WTC11 (cell line): ENCODE measurements around the gene AKIRIN1. TPM values are rescaled to one million over a fixed set of nuclear protein-coding genes. Genes with fewer than 3 reads are reported as not detected.

ENCODE experiments used
- ATAC-seq: fragments of 200-7000 bp; cut with Tn5 transposase; 2 replicates; pipeline ENCODE4 v1.10.0; 2021; ENCODE audit warnings: mild to moderate bottlenecking, moderate library complexity
- CTCF ChIA-PET: fragments of 300-600 bp; sonication (Branson Sonifier 250); formaldehyde crosslinking; loops from one replicate; lab custom pipeline; 2021; ENCODE audit warnings: antibody characterized with exemption; lab: Charles Lee
- POLR2A ChIA-PET: fragments of 350-600 bp; sonication (Branson Sonifier 250); formaldehyde crosslinking; loops from one replicate; lab custom pipeline; 2021; ENCODE audit warnings: antibody characterized with exemption; lab: Charles Lee
- DNase-seq: peaks from one replicate; pipeline ENCODE4 v3.0.0; 2021; ENCODE audit warnings: low spot score
- H3K27ac Mint-ChIP-seq: 2 replicates; pipeline ENCODE4 v1.8.0; 2021; ENCODE audit warnings: mixed read lengths
- H3K27me3 Mint-ChIP-seq: 2 replicates; pipeline ENCODE4 v1.8.0; 2021; ENCODE audit warnings: low read depth, mild to moderate bottlenecking, moderate library complexity, mixed read lengths
- H3K36me3 Mint-ChIP-seq: 2 replicates; pipeline ENCODE4 v1.8.0; 2021; ENCODE audit warnings: mixed read lengths
- H3K4me1 Mint-ChIP-seq: 2 replicates; pipeline ENCODE4 v1.8.0; 2022; ENCODE audit warnings: mixed read lengths
- H3K4me3 Mint-ChIP-seq: 2 replicates; pipeline ENCODE4 v1.8.0; 2021; ENCODE audit warnings: mild to moderate bottlenecking, moderate library complexity, mixed read lengths
- H3K9me3 Mint-ChIP-seq: 2 replicates; pipeline ENCODE4 v1.8.0; 2021; ENCODE audit warnings: mixed read lengths
- CREM ChIP-seq: sonication (generic); formaldehyde crosslinking; IDR thresholded peaks from 2 replicates; pipeline ENCODE4 v1.8.1; 2022; ENCODE audit warnings: mild to moderate bottlenecking, missing genetic modification reagents, moderate library complexity
- EMX1 ChIP-seq: fragments of 250-450 bp; sonication (Bioruptor Pico); IDR thresholded peaks from 2 replicates; pipeline ENCODE4 v1.8.0; 2021; ENCODE audit warnings: mild to moderate bottlenecking
- ESRRA ChIP-seq: sonication (generic); formaldehyde crosslinking; IDR thresholded peaks from 2 replicates; pipeline ENCODE4 v1.8.1; 2022; ENCODE audit warnings: mild to moderate bottlenecking, missing genetic modification reagents, borderline replicate concordance
- IRF2 ChIP-seq: sonication (generic); formaldehyde crosslinking; IDR thresholded peaks from 2 replicates; pipeline ENCODE4 v1.8.0; 2022; ENCODE audit warnings: low read depth, missing genetic modification reagents, borderline replicate concordance
- JAZF1 ChIP-seq: fragments of 250-450 bp; sonication (Bioruptor Pico); IDR thresholded peaks from 2 replicates; pipeline ENCODE4 v1.9.0; 2021; ENCODE audit warnings: moderate library complexity, mild to moderate bottlenecking, inconsistent platforms
- MXD4 ChIP-seq: fragments of 250-450 bp; sonication (Bioruptor Pico); IDR thresholded peaks from 2 replicates; pipeline ENCODE4 v1.8.0; 2021; ENCODE audit warnings: mild to moderate bottlenecking, moderate library complexity, borderline replicate concordance
- NR2C2 ChIP-seq: sonication (generic); formaldehyde crosslinking; IDR thresholded peaks from 2 replicates; pipeline ENCODE4 v1.8.0; 2022; ENCODE audit warnings: mild to moderate bottlenecking, missing genetic modification reagents
- RELA ChIP-seq: sonication (generic); formaldehyde crosslinking; IDR thresholded peaks from 2 replicates; pipeline ENCODE4 v1.8.1; 2022; ENCODE audit warnings: missing genetic modification reagents, mild to moderate bottlenecking, borderline replicate concordance
- RORB ChIP-seq: fragments of 250-450 bp; sonication (Bioruptor Pico); IDR thresholded peaks from 2 replicates; pipeline ENCODE4 v1.9.0; 2021; ENCODE audit warnings: mild to moderate bottlenecking
- SOX15 ChIP-seq: fragments of 250-450 bp; sonication (Bioruptor Pico); IDR thresholded peaks from 2 replicates; pipeline ENCODE4 v1.9.0; 2021; ENCODE audit warnings: mild to moderate bottlenecking
- total RNA-seq: library from RNA; stranded (reverse); gene quantifications from 3 replicates; pipeline ENCODE4 v1.2.3, GENCODE V29; 2021
- TF ChIP-seq, protein P1 (sequence below): sonication (generic); formaldehyde crosslinking; IDR thresholded peaks from 2 replicates; pipeline ENCODE4 v1.8.0; 2022; ENCODE audit warnings: missing genetic modification reagents
- TF ChIP-seq, protein P2 (sequence below): sonication (generic); formaldehyde crosslinking; IDR thresholded peaks from 2 replicates; pipeline ENCODE4 v1.8.1; 2023; ENCODE audit warnings: mild to moderate bottlenecking, missing genetic modification reagents
- TF ChIP-seq, protein P3 (sequence below): sonication (generic); formaldehyde crosslinking; conservative IDR thresholded peaks from 2 replicates; pipeline ENCODE4 v1.8.1; 2023; ENCODE audit warnings: mild to moderate bottlenecking, low read depth, missing genetic modification reagents, moderate library complexity
- TF ChIP-seq, protein P4 (sequence below): sonication (generic); formaldehyde crosslinking; IDR thresholded peaks from 2 replicates; pipeline ENCODE4 v1.8.1; 2022; ENCODE audit warnings: low read depth, mild to moderate bottlenecking, moderate library complexity, missing genetic modification reagents, borderline replicate concordance
- TF ChIP-seq, protein P5 (sequence below): sonication (generic); formaldehyde crosslinking; IDR thresholded peaks from 2 replicates; pipeline ENCODE4 v1.8.1; 2022; ENCODE audit warnings: mild to moderate bottlenecking, moderate library complexity, missing genetic modification reagents
- TF ChIP-seq, protein P6 (sequence below): sonication (generic); formaldehyde crosslinking; IDR thresholded peaks from 2 replicates; pipeline ENCODE4 v1.8.1; 2022; ENCODE audit warnings: mild to moderate bottlenecking, missing genetic modification reagents, moderate library complexity, borderline replicate concordance
- TF ChIP-seq, protein P7 (sequence below): fragments of 250-450 bp; sonication (Bioruptor Pico); IDR thresholded peaks from 2 replicates; pipeline ENCODE4 v1.9.0; 2021; ENCODE audit warnings: mild to moderate bottlenecking

Gene AKIRIN1
- total RNA-seq, 1 experiment from 2014 or later: 183 TPM

DNA sequence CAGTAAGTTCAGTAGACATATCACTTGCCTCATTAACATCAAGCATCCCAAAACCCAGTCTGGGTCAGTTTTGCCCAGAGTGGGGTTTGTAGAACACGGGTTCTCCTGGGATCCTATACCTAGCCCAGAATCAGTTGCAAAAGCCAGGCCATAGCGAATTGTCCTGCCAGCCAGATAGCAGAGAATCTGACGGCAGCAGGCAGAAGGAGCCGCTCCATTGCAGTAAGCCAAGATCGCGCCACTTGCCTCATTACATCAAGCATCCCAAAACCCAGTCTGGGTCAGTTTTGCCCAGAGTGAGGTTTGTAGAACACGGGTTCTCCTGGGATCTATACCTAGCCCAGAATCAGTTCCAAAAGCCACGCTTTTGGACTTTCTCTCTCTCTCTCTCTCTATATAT lies 54.2 kb downstream of the AKIRIN1 start:
- TF ChIP-seq, protein P1, sequence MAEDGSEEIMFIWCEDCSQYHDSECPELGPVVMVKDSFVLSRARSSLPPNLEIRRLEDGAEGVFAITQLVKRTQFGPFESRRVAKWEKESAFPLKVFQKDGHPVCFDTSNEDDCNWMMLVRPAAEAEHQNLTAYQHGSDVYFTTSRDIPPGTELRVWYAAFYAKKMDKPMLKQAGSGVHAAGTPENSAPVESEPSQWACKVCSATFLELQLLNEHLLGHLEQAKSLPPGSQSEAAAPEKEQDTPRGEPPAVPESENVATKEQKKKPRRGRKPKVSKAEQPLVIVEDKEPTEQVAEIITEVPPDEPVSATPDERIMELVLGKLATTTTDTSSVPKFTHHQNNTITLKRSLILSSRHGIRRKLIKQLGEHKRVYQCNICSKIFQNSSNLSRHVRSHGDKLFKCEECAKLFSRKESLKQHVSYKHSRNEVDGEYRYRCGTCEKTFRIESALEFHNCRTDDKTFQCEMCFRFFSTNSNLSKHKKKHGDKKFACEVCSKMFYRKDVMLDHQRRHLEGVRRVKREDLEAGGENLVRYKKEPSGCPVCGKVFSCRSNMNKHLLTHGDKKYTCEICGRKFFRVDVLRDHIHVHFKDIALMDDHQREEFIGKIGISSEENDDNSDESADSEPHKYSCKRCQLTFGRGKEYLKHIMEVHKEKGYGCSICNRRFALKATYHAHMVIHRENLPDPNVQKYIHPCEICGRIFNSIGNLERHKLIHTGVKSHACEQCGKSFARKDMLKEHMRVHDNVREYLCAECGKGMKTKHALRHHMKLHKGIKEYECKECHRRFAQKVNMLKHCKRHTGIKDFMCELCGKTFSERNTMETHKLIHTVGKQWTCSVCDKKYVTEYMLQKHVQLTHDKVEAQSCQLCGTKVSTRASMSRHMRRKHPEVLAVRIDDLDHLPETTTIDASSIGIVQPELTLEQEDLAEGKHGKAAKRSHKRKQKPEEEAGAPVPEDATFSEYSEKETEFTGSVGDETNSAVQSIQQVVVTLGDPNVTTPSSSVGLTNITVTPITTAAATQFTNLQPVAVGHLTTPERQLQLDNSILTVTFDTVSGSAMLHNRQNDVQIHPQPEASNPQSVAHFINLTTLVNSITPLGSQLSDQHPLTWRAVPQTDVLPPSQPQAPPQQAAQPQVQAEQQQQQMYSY (CRISPR knock-in tag): no peak
- TF ChIP-seq SOX15 (CRISPR knock-in tag) (no peak), RELA (CRISPR knock-in tag) (no peak), ESRRA (CRISPR knock-in tag) (no peak), EMX1 (no peak), RORB (CRISPR knock-in tag) (no peak), IRF2 (CRISPR knock-in tag) (no peak), MXD4 (CRISPR knock-in tag) (no peak), JAZF1 (CRISPR knock-in tag) (no peak), NR2C2 (no peak), CREM (CRISPR knock-in tag) (no peak)
- TF ChIP-seq, protein P2, sequence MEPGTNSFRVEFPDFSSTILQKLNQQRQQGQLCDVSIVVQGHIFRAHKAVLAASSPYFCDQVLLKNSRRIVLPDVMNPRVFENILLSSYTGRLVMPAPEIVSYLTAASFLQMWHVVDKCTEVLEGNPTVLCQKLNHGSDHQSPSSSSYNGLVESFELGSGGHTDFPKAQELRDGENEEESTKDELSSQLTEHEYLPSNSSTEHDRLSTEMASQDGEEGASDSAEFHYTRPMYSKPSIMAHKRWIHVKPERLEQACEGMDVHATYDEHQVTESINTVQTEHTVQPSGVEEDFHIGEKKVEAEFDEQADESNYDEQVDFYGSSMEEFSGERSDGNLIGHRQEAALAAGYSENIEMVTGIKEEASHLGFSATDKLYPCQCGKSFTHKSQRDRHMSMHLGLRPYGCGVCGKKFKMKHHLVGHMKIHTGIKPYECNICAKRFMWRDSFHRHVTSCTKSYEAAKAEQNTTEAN (CRISPR knock-in tag): no peak
- TF ChIP-seq, protein P3, sequence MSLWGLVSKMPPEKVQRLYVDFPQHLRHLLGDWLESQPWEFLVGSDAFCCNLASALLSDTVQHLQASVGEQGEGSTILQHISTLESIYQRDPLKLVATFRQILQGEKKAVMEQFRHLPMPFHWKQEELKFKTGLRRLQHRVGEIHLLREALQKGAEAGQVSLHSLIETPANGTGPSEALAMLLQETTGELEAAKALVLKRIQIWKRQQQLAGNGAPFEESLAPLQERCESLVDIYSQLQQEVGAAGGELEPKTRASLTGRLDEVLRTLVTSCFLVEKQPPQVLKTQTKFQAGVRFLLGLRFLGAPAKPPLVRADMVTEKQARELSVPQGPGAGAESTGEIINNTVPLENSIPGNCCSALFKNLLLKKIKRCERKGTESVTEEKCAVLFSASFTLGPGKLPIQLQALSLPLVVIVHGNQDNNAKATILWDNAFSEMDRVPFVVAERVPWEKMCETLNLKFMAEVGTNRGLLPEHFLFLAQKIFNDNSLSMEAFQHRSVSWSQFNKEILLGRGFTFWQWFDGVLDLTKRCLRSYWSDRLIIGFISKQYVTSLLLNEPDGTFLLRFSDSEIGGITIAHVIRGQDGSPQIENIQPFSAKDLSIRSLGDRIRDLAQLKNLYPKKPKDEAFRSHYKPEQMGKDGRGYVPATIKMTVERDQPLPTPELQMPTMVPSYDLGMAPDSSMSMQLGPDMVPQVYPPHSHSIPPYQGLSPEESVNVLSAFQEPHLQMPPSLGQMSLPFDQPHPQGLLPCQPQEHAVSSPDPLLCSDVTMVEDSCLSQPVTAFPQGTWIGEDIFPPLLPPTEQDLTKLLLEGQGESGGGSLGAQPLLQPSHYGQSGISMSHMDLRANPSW (CRISPR knock-in tag): no peak
- TF ChIP-seq, protein P4, sequence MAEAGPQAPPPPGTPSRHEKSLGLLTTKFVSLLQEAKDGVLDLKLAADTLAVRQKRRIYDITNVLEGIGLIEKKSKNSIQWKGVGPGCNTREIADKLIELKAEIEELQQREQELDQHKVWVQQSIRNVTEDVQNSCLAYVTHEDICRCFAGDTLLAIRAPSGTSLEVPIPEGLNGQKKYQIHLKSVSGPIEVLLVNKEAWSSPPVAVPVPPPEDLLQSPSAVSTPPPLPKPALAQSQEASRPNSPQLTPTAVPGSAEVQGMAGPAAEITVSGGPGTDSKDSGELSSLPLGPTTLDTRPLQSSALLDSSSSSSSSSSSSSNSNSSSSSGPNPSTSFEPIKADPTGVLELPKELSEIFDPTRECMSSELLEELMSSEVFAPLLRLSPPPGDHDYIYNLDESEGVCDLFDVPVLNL (CRISPR knock-in tag): no peak
- TF ChIP-seq, protein P5, sequence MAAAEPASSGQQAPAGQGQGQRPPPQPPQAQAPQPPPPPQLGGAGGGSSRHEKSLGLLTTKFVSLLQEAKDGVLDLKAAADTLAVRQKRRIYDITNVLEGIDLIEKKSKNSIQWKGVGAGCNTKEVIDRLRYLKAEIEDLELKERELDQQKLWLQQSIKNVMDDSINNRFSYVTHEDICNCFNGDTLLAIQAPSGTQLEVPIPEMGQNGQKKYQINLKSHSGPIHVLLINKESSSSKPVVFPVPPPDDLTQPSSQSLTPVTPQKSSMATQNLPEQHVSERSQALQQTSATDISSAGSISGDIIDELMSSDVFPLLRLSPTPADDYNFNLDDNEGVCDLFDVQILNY (CRISPR knock-in tag): no peak
- TF ChIP-seq, protein P6, sequence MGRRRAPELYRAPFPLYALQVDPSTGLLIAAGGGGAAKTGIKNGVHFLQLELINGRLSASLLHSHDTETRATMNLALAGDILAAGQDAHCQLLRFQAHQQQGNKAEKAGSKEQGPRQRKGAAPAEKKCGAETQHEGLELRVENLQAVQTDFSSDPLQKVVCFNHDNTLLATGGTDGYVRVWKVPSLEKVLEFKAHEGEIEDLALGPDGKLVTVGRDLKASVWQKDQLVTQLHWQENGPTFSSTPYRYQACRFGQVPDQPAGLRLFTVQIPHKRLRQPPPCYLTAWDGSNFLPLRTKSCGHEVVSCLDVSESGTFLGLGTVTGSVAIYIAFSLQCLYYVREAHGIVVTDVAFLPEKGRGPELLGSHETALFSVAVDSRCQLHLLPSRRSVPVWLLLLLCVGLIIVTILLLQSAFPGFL (CRISPR knock-in tag): no peak
- TF ChIP-seq, protein P7, sequence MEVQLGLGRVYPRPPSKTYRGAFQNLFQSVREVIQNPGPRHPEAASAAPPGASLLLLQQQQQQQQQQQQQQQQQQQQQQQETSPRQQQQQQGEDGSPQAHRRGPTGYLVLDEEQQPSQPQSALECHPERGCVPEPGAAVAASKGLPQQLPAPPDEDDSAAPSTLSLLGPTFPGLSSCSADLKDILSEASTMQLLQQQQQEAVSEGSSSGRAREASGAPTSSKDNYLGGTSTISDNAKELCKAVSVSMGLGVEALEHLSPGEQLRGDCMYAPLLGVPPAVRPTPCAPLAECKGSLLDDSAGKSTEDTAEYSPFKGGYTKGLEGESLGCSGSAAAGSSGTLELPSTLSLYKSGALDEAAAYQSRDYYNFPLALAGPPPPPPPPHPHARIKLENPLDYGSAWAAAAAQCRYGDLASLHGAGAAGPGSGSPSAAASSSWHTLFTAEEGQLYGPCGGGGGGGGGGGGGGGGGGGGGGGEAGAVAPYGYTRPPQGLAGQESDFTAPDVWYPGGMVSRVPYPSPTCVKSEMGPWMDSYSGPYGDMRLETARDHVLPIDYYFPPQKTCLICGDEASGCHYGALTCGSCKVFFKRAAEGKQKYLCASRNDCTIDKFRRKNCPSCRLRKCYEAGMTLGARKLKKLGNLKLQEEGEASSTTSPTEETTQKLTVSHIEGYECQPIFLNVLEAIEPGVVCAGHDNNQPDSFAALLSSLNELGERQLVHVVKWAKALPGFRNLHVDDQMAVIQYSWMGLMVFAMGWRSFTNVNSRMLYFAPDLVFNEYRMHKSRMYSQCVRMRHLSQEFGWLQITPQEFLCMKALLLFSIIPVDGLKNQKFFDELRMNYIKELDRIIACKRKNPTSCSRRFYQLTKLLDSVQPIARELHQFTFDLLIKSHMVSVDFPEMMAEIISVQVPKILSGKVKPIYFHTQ: no peak
- TF ChIP-seq, all 79 proteins: peak for 0
- Mint-ChIP-seq H3K27me3 (no peaks in the 10 kb centered on the region), H3K27ac (no peak overlapping the region; the same call in 1 of the 2 replicates), H3K9me3 (no peaks in the 10 kb centered on the region), H3K4me3 (no peak overlapping the region), H3K36me3 (peaks cover 17% of the 10 kb centered on the region; the same call in 1 of the 2 replicates), H3K4me1 (peaks cover 8% of the 10 kb centered on the region)
- DNase-seq (no peak), ATAC-seq (no peak)
- POLR2A ChIA-PET: no interaction called here
- CTCF ChIA-PET: no interaction called here
